GM12801 (cell line): ENCODE results near the gene NFATC2.

Source experiments
- CTCF ChIP-seq: IDR thresholded peaks from one replicate; pipeline ENCODE4 v1.5.1; 2011; ENCODE audit warnings: control low read depth; ENCODE audit not compliant: insufficient read length; ENCODE audit errors: extremely low read depth

NFATC2 gene

GRCh38 chr20:51528263-51529027 lies 14.1 kb downstream of the NFATC2 start:
- no peak for TF ChIP-seq CTCF

- TF ChIP-seq CTCF, result no peak
These were observed 15.8 kb downstream of the NFATC2 start for GRCh38 chr20:51526754-51527153.

GRCh38 chr20:51526106-51526470 lies 16.4 kb downstream of the NFATC2 start:
- no peak for TF ChIP-seq CTCF

GRCh38 chr20:51525241-51526105 lies 17.0 kb downstream of the NFATC2 start:
- no peak for TF ChIP-seq CTCF

- TF ChIP-seq CTCF, result no peak
These were observed 19.1 kb downstream of the NFATC2 start for GRCh38 chr20:51523276-51524013.

- no peak for TF ChIP-seq CTCF
These were observed 20.3 kb downstream of the NFATC2 start for GRCh38 chr20:51522207-51522606.

GRCh38 chr20:51517839-51518238 lies 24.7 kb downstream of the NFATC2 start:
- no peak for TF ChIP-seq CTCF
